Ectodermal cell (in vitro differentiated cells): ENCODE results near the gene KARS1.

Experiments
- H3K27ac ChIP-seq: 2 replicates; pipeline ENCODE4 v1.7.0; 2013; ENCODE audit warnings: mild to moderate bottlenecking, low read depth, low read length; ENCODE audit not compliant: insufficient read depth, poor library complexity, severe bottlenecking
- H3K27me3 ChIP-seq: 2 replicates; pipeline ENCODE4 v1.7.0; 2013; ENCODE audit warnings: mild to moderate bottlenecking, low read length; ENCODE audit not compliant: insufficient read depth, control insufficient read depth, poor library complexity, severe bottlenecking
- H3K36me3 ChIP-seq: one replicate; pipeline ENCODE4 v1.7.0; 2013; ENCODE audit warnings: low read length; ENCODE audit not compliant: control insufficient read depth, insufficient read depth
- H3K4me1 ChIP-seq: one replicate; pipeline ENCODE4 v1.7.0; 2013; ENCODE audit warnings: low read length; ENCODE audit not compliant: control insufficient read depth, insufficient read depth
- H3K4me3 ChIP-seq: 2 replicates; pipeline ENCODE4 v1.7.0; 2013; ENCODE audit warnings: low read depth, low read length, control low read depth; ENCODE audit not compliant: insufficient read depth
- H3K9me3 ChIP-seq: 2 replicates; pipeline ENCODE4 v1.7.0; 2013; ENCODE audit warnings: mild to moderate bottlenecking, low read length, moderate library complexity; ENCODE audit not compliant: control insufficient read depth
- WGBS, 2 experiments: methylation state at CpG; one replicate each; pipeline ENCODE4 v1.1.7; 2013; ENCODE audit warnings: missing lambda C conversion rate in 2 of 2; 5-methylcytosine and 5-hydroxymethylcytosine counted together

The KARS1 gene

GRCh38 chr16:75653922-75654321 is 6.5 kb upstream of the KARS1 start:
- Histone ChIP-seq H3K4me1 (peaks cover 10% of the 10 kb centered on the region), H3K9me3 (no peaks in the 10 kb centered on the region), H3K36me3 (peaks cover 21% of the 10 kb centered on the region), H3K27me3 (no peaks in the 10 kb centered on the region), H3K4me3 (no peak overlapping the region), H3K27ac (no peak overlapping the region)
- WGBS, 2 experiments, result 79 to 100% methylated on average over 1 of the region's 1 CpG

- H3K27ac ChIP-seq, result peak overlapping the region; percentile 83
- no peaks in the 10 kb centered on the region for H3K36me3 ChIP-seq
- 0 to 1% methylated on average over 62 of the region's 62 CpGs for WGBS, 2 experiments
- H3K4me3 ChIP-seq, result peak overlapping the region; percentile 98
- H3K9me3 ChIP-seq, result no peaks in the 10 kb centered on the region
- no peaks in the 10 kb centered on the region for H3K27me3 ChIP-seq
- H3K4me1 ChIP-seq, result peaks cover 14% of the 10 kb centered on the region
Measured at GRCh38 chr16:75648265-75649076, 1.0 kb upstream of the KARS1 start.

GRCh38 chr16:75647112-75647491 is 363 bp downstream of the KARS1 start:
- 0% methylated on average over 18 of the region's 18 CpGs for WGBS, 2 experiments

GRCh38 chr16:75644240-75645012 is 3.0 kb downstream of the KARS1 start:
- 97% methylated on average over 7 of the region's 7 CpGs for WGBS, 2 experiments
- H3K4me3 ChIP-seq, result no peak overlapping the region
- no peaks in the 10 kb centered on the region for H3K9me3 ChIP-seq
- H3K27me3 ChIP-seq, result no peaks in the 10 kb centered on the region
- peaks cover 15% of the 10 kb centered on the region for H3K36me3 ChIP-seq
- peaks cover 4% of the 10 kb centered on the region for H3K4me1 ChIP-seq
- H3K27ac ChIP-seq, result no peak overlapping the region

More at GRCh38 chr16:75647112-75647491, 363 bp downstream of the KARS1 start:
- H3K4me1 ChIP-seq, result peaks cover 14% of the 10 kb centered on the region
- H3K27ac ChIP-seq, result no peak overlapping the region
- H3K9me3 ChIP-seq, result no peaks in the 10 kb centered on the region
- peak overlapping the region; percentile 98 for H3K4me3 ChIP-seq
- no peaks in the 10 kb centered on the region for H3K36me3 ChIP-seq
- H3K27me3 ChIP-seq, result no peaks in the 10 kb centered on the region

- Histone ChIP-seq H3K9me3 (no peaks in the 10 kb centered on the region), H3K27me3 (no peaks in the 10 kb centered on the region), H3K4me3 (no peak overlapping the region), H3K36me3 (peaks cover 28% of the 10 kb centered on the region), H3K4me1 (no peaks in the 10 kb centered on the region), H3K27ac (no peak overlapping the region)
- 93 to 97% methylated on average over 6 of the region's 6 CpGs for WGBS, 2 experiments
Measured at GRCh38 chr16:75640598-75640997, 6.9 kb downstream of the KARS1 start.

GRCh38 chr16:75635036-75635435 is 12.4 kb downstream of the KARS1 start:
- no peaks in the 10 kb centered on the region for H3K4me1 ChIP-seq
- H3K4me3 ChIP-seq, result no peak overlapping the region
- H3K36me3 ChIP-seq, result peaks cover 50% of the 10 kb centered on the region
- no peak overlapping the region for H3K27ac ChIP-seq
- 88 to 94% methylated on average over 1 to 2 of the region's 3 CpGs for WGBS, 2 experiments
- H3K27me3 ChIP-seq, result no peaks in the 10 kb centered on the region
- no peaks in the 10 kb centered on the region for H3K9me3 ChIP-seq

- Histone ChIP-seq H3K9me3 (no peaks in the 10 kb centered on the region), H3K27me3 (no peaks in the 10 kb centered on the region), H3K27ac (no peak overlapping the region), H3K36me3 (peaks cover 68% of the 10 kb centered on the region), H3K4me1 (no peaks in the 10 kb centered on the region), H3K4me3 (no peak overlapping the region)
- 94% methylated on average over 7 to 8 of the region's 8 CpGs for WGBS, 2 experiments
Measured at GRCh38 chr16:75632857-75633256, 14.6 kb downstream of the KARS1 start.

GRCh38 chr16:75630052-75630451 is 17.4 kb downstream of the KARS1 start:
- H3K9me3 ChIP-seq, result no peaks in the 10 kb centered on the region
- H3K27ac ChIP-seq, result no peak overlapping the region
- H3K36me3 ChIP-seq, result peaks cover 74% of the 10 kb centered on the region
- no peaks in the 10 kb centered on the region for H3K4me1 ChIP-seq
- no peak overlapping the region for H3K4me3 ChIP-seq
- no peaks in the 10 kb centered on the region for H3K27me3 ChIP-seq
- WGBS, 2 experiments, result 95 to 97% methylated on average over 3 of the region's 3 CpGs

GRCh38 chr16:75629132-75629531 is 18.3 kb downstream of the KARS1 start:
- WGBS, 2 experiments, result 95 to 96% methylated on average over 10 of the region's 10 CpGs
- H3K27me3 ChIP-seq, result no peaks in the 10 kb centered on the region
- H3K27ac ChIP-seq, result no peak overlapping the region
- no peaks in the 10 kb centered on the region for H3K9me3 ChIP-seq
- no peak overlapping the region for H3K4me3 ChIP-seq
- H3K4me1 ChIP-seq, result no peaks in the 10 kb centered on the region
- H3K36me3 ChIP-seq, result peaks cover 67% of the 10 kb centered on the region

GRCh38 chr16:75628351-75628750 is 19.1 kb downstream of the KARS1 start:
- Histone ChIP-seq H3K36me3 (peaks cover 61% of the 10 kb centered on the region), H3K27ac (no peak overlapping the region), H3K4me1 (no peaks in the 10 kb centered on the region), H3K27me3 (no peaks in the 10 kb centered on the region), H3K9me3 (no peaks in the 10 kb centered on the region), H3K4me3 (no peak overlapping the region)
- WGBS, 2 experiments, result 96 to 99% methylated on average over 4 of the region's 4 CpGs
